ENCODE measurements around the gene RNF113B.

RNF113B gene

GRCh38 chr13:98182589-98182988 lies 5.5 kb upstream of the RNF113B start:
- no peak for TF ChIP-seq CTCF (IDR thresholded peaks at IDR 0.05; ENCODE audit: insufficient read depth, low read length, missing control alignments)
- no peak overlapping the region for H3K4me3 ChIP-seq (ENCODE audit: low read depth, low read length)
- POLR2A ChIA-PET, result no interaction called here
- CTCF ChIA-PET, result interaction anchor here (1.3 kb wide), 1 partner anchor 149 kb away, joined by 3 read pairs; no protein-coding TSS in a partner anchor
- no peak for DNase-seq (ENCODE audit: low read depth, low spot score)

- DNase-seq (ENCODE audit: low read depth, low spot score), result no peak
- ChIA-PET POLR2A (no interaction called here), CTCF (interaction anchor here (1.3 kb wide), 1 partner anchor 149 kb away, joined by 3 read pairs; no protein-coding TSS in a partner anchor)
- H3K4me3 ChIP-seq (ENCODE audit: low read depth, low read length), result no peak overlapping the region
- TF ChIP-seq CTCF (IDR thresholded peaks at IDR 0.05; ENCODE audit: insufficient read depth, low read length, missing control alignments), result no peak
Measured at GRCh38 chr13:98182153-98182552, 5.1 kb upstream of the RNF113B start.

- no peak for DNase-seq (ENCODE audit: low read depth, low spot score)
- H3K4me3 ChIP-seq (ENCODE audit: low read depth, low read length), result no peak overlapping the region
- TF ChIP-seq CTCF (IDR thresholded peaks at IDR 0.05; ENCODE audit: insufficient read depth, low read length, missing control alignments), result no peak
- ChIA-PET CTCF (interaction anchor here (1.3 kb wide), 1 partner anchor 148 kb away, joined by 3 read pairs; no protein-coding TSS in a partner anchor), POLR2A (no interaction called here)
Measured at GRCh38 chr13:98181111-98181815, 4.2 kb upstream of the RNF113B start.

- ChIA-PET CTCF (no interaction called here), POLR2A (no interaction called here)
- H3K4me3 ChIP-seq (ENCODE audit: low read depth, low read length), result no peak overlapping the region
- no peak for DNase-seq (ENCODE audit: low read depth, low spot score)
- no peak for TF ChIP-seq CTCF (IDR thresholded peaks at IDR 0.05; ENCODE audit: insufficient read depth, low read length, missing control alignments)
Measured at GRCh38 chr13:98180092-98180491, 3.0 kb upstream of the RNF113B start.

GRCh38 chr13:98175823-98176222 lies 1.2 kb downstream of the RNF113B start:
- CTCF ChIA-PET, result no interaction called here
- no peak for DNase-seq (ENCODE audit: low read depth, low spot score)
- TF ChIP-seq CTCF (IDR thresholded peaks at IDR 0.05; ENCODE audit: insufficient read depth, low read length, missing control alignments), result no peak
- POLR2A ChIA-PET, result no interaction called here
- H3K4me3 ChIP-seq (ENCODE audit: low read depth, low read length), result no peak overlapping the region

GRCh38 chr13:98175043-98175442 lies 2.0 kb downstream of the RNF113B start:
- CTCF ChIA-PET, result no interaction called here
- H3K4me3 ChIP-seq (ENCODE audit: low read depth, low read length), result no peak overlapping the region
- no peak for DNase-seq (ENCODE audit: low read depth, low spot score)
- TF ChIP-seq CTCF (IDR thresholded peaks at IDR 0.05; ENCODE audit: insufficient read depth, low read length, missing control alignments), result no peak
- POLR2A ChIA-PET, result interaction anchor here (0.6 to 0.9 kb wide), 2 partner anchors 20 to 27 kb away, joined by 3 read pairs; no protein-coding TSS in a partner anchor

Data from AG04449 (cell line).